HCT116 (cell line): ENCODE results near the gene FAM228B.

Experiments used
- CTCF ChIP-seq, 3 experiments: fragments of 200-600 bp in 1 of 3; sonication (generic) in 1 of 3; IDR thresholded peaks in 2 of 3; conservative IDR thresholded peaks in 1 of 3; 2 replicates each; pipeline ENCODE4 v1.5.1; 2012 to 2017; ENCODE audit warnings: low read depth in 2 of 3, low read length in 2 of 3, antibody characterized with exemption in 1 of 3, borderline replicate concordance in 1 of 3, control low read depth in 1 of 3, mild to moderate bottlenecking in 1 of 3, mixed read lengths in 1 of 3, mixed run types in 1 of 3, moderate library complexity in 1 of 3; ENCODE audit not compliant: insufficient read depth in 1 of 3
- EGR1 ChIP-seq: IDR thresholded peaks from 2 replicates; pipeline ENCODE4 v1.6.1; 2012; ENCODE audit warnings: low read depth
- EZH2 ChIP-seq: fragments of 200-600 bp; sonication (generic); IDR thresholded peaks from 2 replicates; pipeline ENCODE4 v1.6.1; 2017; ENCODE audit warnings: antibody characterized with exemption, mixed run types
- MAX ChIP-seq: IDR thresholded peaks from 2 replicates; pipeline ENCODE4 v1.6.1; 2012
- POLR2AphosphoS5 ChIP-seq: IDR thresholded peaks from 2 replicates; pipeline ENCODE4 v1.6.1; 2011; ENCODE audit warnings: mild to moderate bottlenecking, low read depth, low read length, moderate library complexity
- ZBTB33 ChIP-seq: IDR thresholded peaks from 2 replicates; pipeline ENCODE4 v1.6.1; 2011; ENCODE audit warnings: mild to moderate bottlenecking, low read length, moderate library complexity; ENCODE audit not compliant: insufficient replicate concordance; ENCODE audit errors: extremely low read depth

GRCh38 chr2:24076849-24077534 lies 46.3 kb upstream of the FAM228B start:
- no peak for TF ChIP-seq CTCF (IDR thresholded peaks at IDR 0.05 in 2 of 3, conservative IDR thresholded peaks at IDR 0.05 in 1 of 3; ENCODE audit: borderline replicate concordance in 1 of 3, insufficient read depth in 1 of 3, low read depth in 2 of 3, low read length in 2 of 3)
- no peak for TF ChIP-seq EZH2
- TF ChIP-seq MAX = no peak
- TF ChIP-seq EGR1 = no peak
- peak; percentile 89 for TF ChIP-seq POLR2AphosphoS5
- TF ChIP-seq ZBTB33 = peak; percentile 57
